D721Med (cell line): ENCODE results near the gene SDK1.

Experiments used
- DNase-seq: peaks from one replicate; pipeline ENCODE4 v3.0.0; 2011; ENCODE audit warnings: low spot score; ENCODE audit not compliant: insufficient read length
- FAIRE-seq: peaks from 2 replicates; lab custom pipeline; 2011; peaks lifted over from hg19 to GRCh38; lab: Jason Lieb, UNC
- CTCF ChIP-seq: IDR thresholded peaks from 2 replicates; pipeline ENCODE4 v1.5.1; 2012; ENCODE audit warnings: mild to moderate bottlenecking, control low read depth; ENCODE audit not compliant: insufficient read depth; ENCODE audit errors: missing control alignments

SDK1 gene

GRCh38 chr7:4107839-4108238, 806.8 kb downstream of the SDK1 start:
- no peak for DNase-seq
- no peak for TF ChIP-seq CTCF
- FAIRE-seq = no peak

DNA sequence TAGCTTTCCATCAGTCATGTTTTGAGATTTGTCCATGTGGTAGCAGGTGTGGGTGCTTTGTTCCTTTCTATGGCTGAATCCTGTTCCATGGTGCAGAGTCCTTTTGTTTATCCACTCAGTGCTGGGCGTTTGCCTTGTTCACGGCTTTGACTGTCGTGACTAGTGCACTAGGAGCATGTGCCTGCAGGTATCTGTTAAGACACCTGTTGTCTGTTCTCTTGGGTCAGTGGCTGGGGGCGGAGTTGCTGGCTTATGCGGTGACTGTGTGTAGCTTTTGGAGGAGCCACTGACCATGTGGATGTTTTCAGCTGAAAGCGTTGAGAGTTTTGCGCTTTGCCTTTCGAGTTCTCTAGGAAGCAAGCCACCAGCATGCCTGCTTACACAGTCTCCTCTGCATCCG, 807.9 kb downstream of the SDK1 start:
- FAIRE-seq (no peak), DNase-seq (no peak)
- TF ChIP-seq CTCF = no peak

DNA sequence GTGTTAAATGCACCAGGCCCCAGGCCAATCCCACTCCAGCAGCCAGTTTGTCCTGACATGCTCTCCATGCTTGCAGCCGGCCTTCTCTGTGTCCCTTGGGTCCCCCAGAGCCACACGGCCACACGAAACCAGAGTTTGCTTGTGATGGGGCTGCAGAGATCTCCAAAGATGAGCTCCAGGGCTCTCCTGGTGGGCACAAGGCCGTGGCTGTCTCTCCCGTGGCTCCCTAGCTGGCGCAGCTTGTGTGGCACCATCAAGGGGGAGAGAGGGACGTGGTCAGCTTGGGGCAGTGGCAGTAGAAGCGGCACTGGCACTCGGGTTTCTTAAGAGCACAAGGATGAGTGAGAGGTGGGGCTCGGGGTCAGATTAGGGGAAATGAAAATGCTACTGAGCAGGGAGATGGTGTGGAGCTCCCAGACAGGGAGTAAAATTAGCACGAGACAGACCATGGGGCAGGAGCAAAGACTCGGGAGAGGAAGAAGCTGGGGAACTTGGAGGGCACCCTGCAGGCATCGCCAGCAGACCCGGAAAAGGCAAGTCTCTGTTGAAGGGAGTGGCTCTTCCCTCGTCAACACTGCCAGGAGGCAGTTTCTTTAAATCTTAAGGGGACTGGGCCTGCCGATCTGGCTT, 808.5 kb downstream of the SDK1 start:
- no peak for FAIRE-seq
- no peak for TF ChIP-seq CTCF

DNA sequence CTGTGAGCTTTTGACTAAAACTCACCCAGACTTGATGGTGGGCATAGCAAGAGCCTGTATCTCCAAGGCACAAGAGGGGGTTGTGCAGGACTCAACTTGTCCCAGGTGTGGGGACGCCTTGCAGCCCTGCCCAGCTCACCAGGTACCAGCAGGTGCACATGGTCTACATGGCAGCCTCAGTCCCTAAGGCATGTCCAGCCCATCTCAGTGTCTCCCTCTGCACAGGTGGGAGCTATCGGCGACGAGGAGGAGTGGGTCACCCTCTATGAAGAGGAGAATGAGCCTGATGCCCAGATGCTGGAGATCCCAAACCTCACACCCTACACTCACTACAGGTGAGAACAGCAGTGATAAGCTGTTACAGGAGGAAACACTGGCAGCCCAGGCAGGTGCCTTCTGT, 809.4 kb downstream of the SDK1 start:
- FAIRE-seq (no peak), DNase-seq (no peak)
- TF ChIP-seq CTCF = no peak

More for the DNA sequence above, 808.5 kb downstream of the SDK1 start:
- DNase-seq = no peak

GRCh38 chr7:4111166-4111565, 810.1 kb downstream of the SDK1 start:
- FAIRE-seq (no peak), DNase-seq (no peak)
- TF ChIP-seq CTCF = no peak

DNA sequence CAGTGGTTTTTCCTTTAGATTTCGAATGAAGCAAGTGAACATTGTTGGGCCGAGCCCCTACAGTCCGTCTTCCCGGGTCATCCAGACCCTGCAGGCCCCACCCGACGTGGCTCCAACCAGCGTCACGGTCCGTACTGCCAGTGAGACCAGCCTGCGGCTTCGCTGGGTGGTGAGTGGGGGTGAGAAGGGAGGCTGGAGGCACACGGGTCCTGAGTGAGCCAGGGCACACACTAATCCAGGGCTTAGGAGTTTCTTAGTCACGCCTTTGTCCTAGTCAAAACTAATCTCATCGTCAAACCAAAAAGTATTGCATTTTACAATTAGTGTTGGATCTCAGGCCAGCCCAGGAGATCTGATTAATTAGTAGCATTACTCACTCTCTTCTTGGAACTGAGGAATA, 812.2 kb downstream of the SDK1 start:
- DNase-seq (no peak), FAIRE-seq (no peak)
- TF ChIP-seq CTCF = no peak

- no peak for TF ChIP-seq CTCF
- DNase-seq (no peak), FAIRE-seq (no peak)
Observed at GRCh38 chr7:4113976-4114375, 812.9 kb downstream of the SDK1 start.
